Fibroblast of lung (primary cell): Measurements from ENCODE around the gene USP19. TPM values are rescaled to one million over a fixed set of nuclear protein-coding genes. Genes with fewer than 3 reads are reported as not detected.
A peak's percentile ranks its signal among the peaks of the same experiment; 100 is the strongest.

Source experiments
- DNase-seq, 2 donors: peaks; one replicate each; pipeline versions ENCODE4 v3.0.0 to v3.0.0-alpha.2; 2010; ENCODE audit warnings: low read depth in 2 of 2
- H2AFZ ChIP-seq: 2 replicates; pipeline ENCODE4 v1.5.1; 2012; ENCODE audit warnings: low read length, control low read depth, inconsistent platforms
- H3K27ac ChIP-seq: 2 replicates; pipeline ENCODE4 v1.5.1; 2011; ENCODE audit warnings: low read length, control low read depth; ENCODE audit not compliant: insufficient read depth
- H3K27me3 ChIP-seq: 2 replicates; pipeline ENCODE4 v1.5.1; 2011; ENCODE audit warnings: mild to moderate bottlenecking, low read length; ENCODE audit not compliant: control insufficient read depth, insufficient read depth
- H3K36me3 ChIP-seq: 2 replicates; pipeline ENCODE4 v1.5.1; 2011; ENCODE audit warnings: low read length; ENCODE audit not compliant: control insufficient read depth, insufficient read depth
- H3K4me1 ChIP-seq: 2 replicates; pipeline ENCODE4 v1.5.1; 2011; ENCODE audit warnings: low read length; ENCODE audit not compliant: control insufficient read depth, insufficient read depth; ENCODE audit errors: extremely low read depth
- H3K4me2 ChIP-seq: 2 replicates; pipeline ENCODE4 v1.5.1; 2011; ENCODE audit warnings: low read length, control low read depth; ENCODE audit not compliant: insufficient read depth; ENCODE audit errors: extremely low read depth
- H3K4me3 ChIP-seq, 4 experiments: fragments of 200-600 bp in 1 of 4; sonication (generic) in 1 of 4; replicated peaks in 1 of 4; 2 replicates each; pipeline ENCODE4 v1.5.1; 2011 to 2016; ENCODE audit warnings: low read length in 4 of 4, low read depth in 3 of 4, mild to moderate bottlenecking in 3 of 4, control low read depth in 2 of 4, inconsistent platforms in 1 of 4, mixed read lengths in 1 of 4; ENCODE audit not compliant: insufficient read depth in 1 of 4; ENCODE audit errors: control extremely low read depth in 1 of 4
- H3K79me2 ChIP-seq: 2 replicates; pipeline ENCODE4 v1.5.1; 2012; ENCODE audit warnings: mild to moderate bottlenecking, low read length, inconsistent platforms; ENCODE audit not compliant: control insufficient read depth, insufficient read depth
- H3K9ac ChIP-seq: 2 replicates; pipeline ENCODE4 v1.5.1; 2011; ENCODE audit warnings: mild to moderate bottlenecking, low read length, control low read depth; ENCODE audit not compliant: insufficient read depth
- H3K9me3 ChIP-seq: 2 replicates; pipeline ENCODE4 v1.5.1; 2012; ENCODE audit warnings: low read depth, low read length; ENCODE audit not compliant: control insufficient read depth, insufficient read depth
- H4K20me1 ChIP-seq: 2 replicates; pipeline ENCODE4 v1.5.1; 2011; ENCODE audit warnings: low read length; ENCODE audit not compliant: control insufficient read depth, insufficient read depth; ENCODE audit errors: extremely low read depth
- EZH2 ChIP-seq: IDR thresholded peaks from 2 replicates; pipeline ENCODE4 v1.5.1; 2012; ENCODE audit warnings: low read length, control low read depth, mild to moderate bottlenecking; ENCODE audit errors: missing control alignments
- polyA plus RNA-seq, 2 donors: library from polyadenylated mRNA; depleted of rRNA in 1 of 2; stranded (reverse) in 1 of 2; unstranded in 1 of 2; fragments of >200 nt; gene quantifications; 2 replicates each; pipeline ENCODE4 v1.2.1, GENCODE V29; 2011 to 2012; ENCODE audit warnings: missing spikeins in 1 of 2
- total RNA-seq: library from RNA; depleted of rRNA; stranded (reverse); fragments of >200 nt; gene quantifications from 2 replicates; pipeline ENCODE4 v1.2.1, GENCODE V29; 2014
- TF ChIP-seq, protein P1 (sequence below), 2 donors: IDR thresholded peaks in 1 of 2; conservative IDR thresholded peaks in 1 of 2; 1 replicate in 1 of 2; 2 replicates in 1 of 2; pipeline ENCODE4 v1.5.1; 2011 to 2012; ENCODE audit warnings: low read length in 2 of 2, control low read depth in 1 of 2, inconsistent platforms in 1 of 2, low read depth in 1 of 2, mild to moderate bottlenecking in 1 of 2

Gene USP19
- total and polyA plus RNA-seq, 2 donors (not counting 1 experiment from before 2014, with no cell fraction given), result 23.3 to 53.8 TPM

DNA sequence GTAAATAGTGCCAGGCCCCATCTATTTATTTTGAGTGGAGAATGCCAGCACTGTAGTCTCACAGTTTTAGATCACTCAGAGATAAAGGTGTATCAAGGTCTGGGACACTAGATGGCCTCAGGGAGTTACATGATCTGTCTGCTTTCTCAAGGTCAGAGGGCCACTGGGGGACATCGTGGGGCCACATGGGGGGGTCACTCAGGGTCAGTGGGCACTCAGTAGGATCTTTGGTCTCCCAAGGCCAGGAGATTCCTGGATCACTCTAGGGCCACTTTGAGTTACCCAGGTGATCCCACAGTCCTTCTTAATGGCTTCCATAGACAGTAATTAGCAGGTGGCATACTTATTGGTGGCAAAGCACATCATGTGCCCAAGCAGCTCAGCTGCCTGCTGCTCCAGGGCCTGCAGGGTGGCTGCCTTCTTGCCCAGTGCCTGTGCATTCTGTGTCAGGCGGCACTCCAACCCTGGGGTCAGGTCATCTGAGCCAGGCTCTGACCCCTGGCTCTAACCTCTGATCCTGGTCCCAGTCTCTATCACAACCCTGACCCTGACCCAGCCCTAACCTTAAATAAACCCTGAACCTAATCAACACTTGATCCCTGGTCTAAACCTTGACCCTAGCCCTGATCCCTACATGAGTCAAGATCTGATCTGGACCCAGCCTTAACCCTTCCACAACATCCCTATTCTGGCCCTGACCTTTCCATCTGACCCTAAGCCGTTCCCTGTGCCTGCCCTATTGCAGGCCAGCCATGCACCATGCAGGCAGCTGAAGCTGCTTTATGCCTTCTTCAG, 14.0 kb upstream of the USP19 start:
- H3K36me3 ChIP-seq, result peaks cover 16% of the 10 kb centered on the region
- peak overlapping the region; percentile 28 for H3K4me2 ChIP-seq
- peak overlapping the region in 1 of 4 experiments; percentile 91 for H3K4me3 ChIP-seq
- H3K27me3 ChIP-seq, result peaks cover 2% of the 10 kb centered on the region
- H3K9ac ChIP-seq, result no peak overlapping the region
- H3K79me2 ChIP-seq, result peaks cover 30% of the 10 kb centered on the region
- DNase-seq, result no peak
- TF ChIP-seq, protein P1, sequence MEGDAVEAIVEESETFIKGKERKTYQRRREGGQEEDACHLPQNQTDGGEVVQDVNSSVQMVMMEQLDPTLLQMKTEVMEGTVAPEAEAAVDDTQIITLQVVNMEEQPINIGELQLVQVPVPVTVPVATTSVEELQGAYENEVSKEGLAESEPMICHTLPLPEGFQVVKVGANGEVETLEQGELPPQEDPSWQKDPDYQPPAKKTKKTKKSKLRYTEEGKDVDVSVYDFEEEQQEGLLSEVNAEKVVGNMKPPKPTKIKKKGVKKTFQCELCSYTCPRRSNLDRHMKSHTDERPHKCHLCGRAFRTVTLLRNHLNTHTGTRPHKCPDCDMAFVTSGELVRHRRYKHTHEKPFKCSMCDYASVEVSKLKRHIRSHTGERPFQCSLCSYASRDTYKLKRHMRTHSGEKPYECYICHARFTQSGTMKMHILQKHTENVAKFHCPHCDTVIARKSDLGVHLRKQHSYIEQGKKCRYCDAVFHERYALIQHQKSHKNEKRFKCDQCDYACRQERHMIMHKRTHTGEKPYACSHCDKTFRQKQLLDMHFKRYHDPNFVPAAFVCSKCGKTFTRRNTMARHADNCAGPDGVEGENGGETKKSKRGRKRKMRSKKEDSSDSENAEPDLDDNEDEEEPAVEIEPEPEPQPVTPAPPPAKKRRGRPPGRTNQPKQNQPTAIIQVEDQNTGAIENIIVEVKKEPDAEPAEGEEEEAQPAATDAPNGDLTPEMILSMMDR (conservative IDR thresholded peaks at IDR 0.05 in 1 of 2, IDR thresholded peaks at IDR 0.05 in 1 of 2; ENCODE audit: low read depth in 1 of 2, low read length in 2 of 2), result no peak
- TF ChIP-seq EZH2, result no peak
- no peak overlapping the region for H3K27ac ChIP-seq
- peaks cover 3% of the 10 kb centered on the region for H3K4me1 ChIP-seq
- H3K9me3 ChIP-seq, result no peaks in the 10 kb centered on the region
- H4K20me1 ChIP-seq, result no peaks in the 10 kb centered on the region
- no peak overlapping the region for H2AFZ ChIP-seq

DNA sequence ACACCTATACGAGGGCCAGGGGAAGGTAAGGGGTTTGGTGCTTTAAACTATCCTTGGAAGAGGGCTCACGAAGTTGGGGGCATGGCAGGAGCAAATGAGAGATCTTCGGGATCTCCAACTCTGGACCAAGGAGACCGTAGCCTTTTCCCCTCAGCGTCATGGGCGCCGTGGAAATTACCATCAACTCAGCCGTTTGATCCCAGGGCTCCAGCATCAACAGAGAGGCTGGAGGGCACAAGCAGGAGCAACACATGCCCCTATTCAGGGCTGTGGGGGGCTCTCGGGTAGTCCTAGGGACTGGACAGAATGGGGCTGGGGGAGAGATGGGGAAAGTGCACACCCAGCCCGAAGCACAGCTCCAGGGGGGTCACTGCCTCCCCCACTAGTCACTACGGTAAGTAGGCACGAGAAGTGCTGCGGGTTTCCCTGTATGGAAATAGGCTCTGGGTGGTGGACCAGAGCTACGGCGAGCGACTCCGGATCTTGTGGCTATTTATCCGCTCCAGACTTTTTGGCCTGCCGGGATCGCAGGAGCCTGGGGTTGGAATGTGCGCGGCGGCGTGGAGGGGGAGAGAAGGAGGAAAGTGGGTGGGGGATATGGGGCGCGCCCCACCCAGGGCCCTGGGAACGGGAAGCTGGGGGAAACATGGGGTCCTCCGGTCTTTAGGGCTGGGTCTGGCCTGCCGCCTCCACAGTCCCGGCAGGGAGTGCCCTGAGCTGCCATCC, 12.8 kb upstream of the USP19 start:
- peak overlapping the region; percentile 53 for H3K9ac ChIP-seq
- peak overlapping the region; percentile 78 for H3K27ac ChIP-seq
- H2AFZ ChIP-seq, result peak overlapping the region; percentile 97
- H3K79me2 ChIP-seq, result peaks cover 34% of the 10 kb centered on the region
- DNase-seq, result peak; percentile 89 to 93
- no peak for TF ChIP-seq EZH2
- H3K4me2 ChIP-seq, result peak overlapping the region; percentile 82
- H4K20me1 ChIP-seq, result no peaks in the 10 kb centered on the region
- peaks cover 25% of the 10 kb centered on the region for H3K36me3 ChIP-seq
- no peaks in the 10 kb centered on the region for H3K27me3 ChIP-seq
- H3K9me3 ChIP-seq, result no peaks in the 10 kb centered on the region
- peak overlapping the region; percentile 78 to 96 (median 90) for H3K4me3 ChIP-seq
- H3K4me1 ChIP-seq, result peaks cover 3% of the 10 kb centered on the region

DNA sequence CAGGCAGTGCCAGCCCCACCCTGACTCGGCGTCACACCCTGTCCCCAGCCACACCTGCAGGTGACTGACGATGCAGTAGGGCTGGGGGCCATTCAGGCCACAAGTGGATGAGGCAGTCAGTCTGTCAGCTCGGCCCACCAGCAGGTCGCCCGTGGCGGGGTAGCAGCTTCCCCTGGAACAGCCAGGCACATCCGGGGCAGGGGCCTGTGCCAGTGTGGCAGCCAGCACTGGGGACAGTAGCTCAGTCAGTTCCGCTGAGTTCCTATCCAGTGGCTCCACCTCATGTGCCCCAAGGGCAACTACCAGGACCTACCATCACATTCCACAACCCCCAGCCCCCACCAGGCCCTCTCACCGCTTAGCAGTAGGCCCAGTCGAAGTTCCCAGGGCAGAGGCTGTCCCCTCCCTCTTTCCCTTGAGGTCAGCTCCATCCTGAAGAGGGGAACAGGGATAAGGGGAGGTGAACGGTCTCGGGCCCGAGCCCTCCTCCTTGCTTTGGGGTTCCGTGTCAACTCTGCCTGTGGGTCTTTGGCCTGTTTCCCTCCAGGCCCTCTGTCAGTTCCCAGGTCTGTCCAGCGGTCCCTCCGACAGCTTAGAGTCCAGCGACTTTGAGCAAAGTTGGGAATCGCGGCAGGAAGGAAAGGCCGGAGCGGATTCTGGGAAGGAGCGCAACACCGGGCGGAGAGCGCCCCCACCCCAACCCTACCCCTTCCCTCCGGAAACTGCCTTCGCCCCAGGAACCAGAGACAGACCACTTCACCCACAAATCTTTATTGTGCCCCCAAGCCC, 12.0 kb upstream of the USP19 start, which contains the start of gene LAMB2:
TSS of gene LAMB2 (minus strand) at position 614 of the 789 bp plus-strand sequence. CDS start at position 431, 183 bp downstream.
- Histone ChIP-seq H3K27ac (peak within 1 kb of the TSS; percentile 78), H3K4me2 (peak within 1 kb of the TSS; percentile 82), H3K4me3 (peak within 1 kb of the TSS; percentile 78 to 96 (median 90)), H3K9ac (peak within 1 kb of the TSS; percentile 61), H3K9me3 (no peaks in the 10 kb centered on the region), H3K27me3 (no peaks in the 10 kb centered on the region), H3K79me2 (peaks cover 34% of the 10 kb centered on the region), H3K36me3 (peaks cover 29% of the 10 kb centered on the region), H2AFZ (peak within 1 kb of the TSS; percentile 97), H3K4me1 (peaks cover 3% of the 10 kb centered on the region), H4K20me1 (no peaks in the 10 kb centered on the region)
- no peak for TF ChIP-seq EZH2
- TF ChIP-seq, protein P1 (conservative IDR thresholded peaks at IDR 0.05 in 1 of 2, IDR thresholded peaks at IDR 0.05 in 1 of 2; ENCODE audit: low read depth in 1 of 2, low read length in 2 of 2), result peak in 1 of 2 donors; percentile 20
- peak; percentile 77 to 86 for DNase-seq
